WTC11 (cell line): Measurements from ENCODE around the gene CLDN6. TPM values are rescaled to one million over a fixed set of nuclear protein-coding genes. Genes with fewer than 3 reads are reported as not detected.
A peak's percentile ranks its signal among the peaks of the same experiment; 100 is the strongest.

Source experiments
- CBFB ChIP-seq: sonication (generic); formaldehyde crosslinking; IDR thresholded peaks from 2 replicates; pipeline ENCODE4 v1.8.1; 2022; ENCODE audit warnings: mild to moderate bottlenecking, low read depth, missing genetic modification reagents
- FOXK1 ChIP-seq: sonication (generic); formaldehyde crosslinking; IDR thresholded peaks from 2 replicates; pipeline ENCODE4 v1.8.0; 2022; ENCODE audit warnings: mild to moderate bottlenecking, moderate library complexity, missing genetic modification reagents
- GABPB1 ChIP-seq: sonication (generic); formaldehyde crosslinking; IDR thresholded peaks from 2 replicates; pipeline ENCODE4 v1.8.1; 2023; ENCODE audit warnings: mild to moderate bottlenecking, missing genetic modification reagents
- GRHL2 ChIP-seq: fragments of 250-450 bp; sonication (Bioruptor Pico); IDR thresholded peaks from 2 replicates; pipeline ENCODE4 v1.8.0; 2022; ENCODE audit warnings: mild to moderate bottlenecking, moderate library complexity; ENCODE audit not compliant: insufficient replicate concordance, severe bottlenecking
- GTF2I ChIP-seq: fragments of 250-450 bp; sonication (Bioruptor Pico); conservative IDR thresholded peaks from 2 replicates; pipeline ENCODE4 v1.4.0; 2021; ENCODE audit warnings: mild to moderate bottlenecking
- IRF2 ChIP-seq: sonication (generic); formaldehyde crosslinking; IDR thresholded peaks from 2 replicates; pipeline ENCODE4 v1.8.0; 2022; ENCODE audit warnings: low read depth, missing genetic modification reagents, borderline replicate concordance
- JUN ChIP-seq: sonication (generic); formaldehyde crosslinking; IDR thresholded peaks from 2 replicates; pipeline ENCODE4 v1.8.0; 2023; ENCODE audit warnings: mild to moderate bottlenecking, missing genetic modification reagents
- NR1H2 ChIP-seq: sonication (generic); formaldehyde crosslinking; IDR thresholded peaks from 2 replicates; pipeline ENCODE4 v1.9.0; 2021; ENCODE audit warnings: mild to moderate bottlenecking, moderate library complexity, missing genetic modification reagents
- PRRX2 ChIP-seq: fragments of 250-450 bp; sonication (Bioruptor Pico); IDR thresholded peaks from 2 replicates; pipeline ENCODE4 v1.8.0; 2021; ENCODE audit warnings: mild to moderate bottlenecking
- RELA ChIP-seq: sonication (generic); formaldehyde crosslinking; IDR thresholded peaks from 2 replicates; pipeline ENCODE4 v1.8.1; 2022; ENCODE audit warnings: missing genetic modification reagents, mild to moderate bottlenecking, borderline replicate concordance
- SMAD3 ChIP-seq: sonication (generic); formaldehyde crosslinking; IDR thresholded peaks from 2 replicates; pipeline ENCODE4 v1.8.0; 2022; ENCODE audit warnings: missing genetic modification reagents, mild to moderate bottlenecking, borderline replicate concordance
- SMAD4 ChIP-seq: sonication (generic); formaldehyde crosslinking; IDR thresholded peaks from 2 replicates; pipeline ENCODE4 v1.8.0; 2022; ENCODE audit warnings: mild to moderate bottlenecking, missing genetic modification reagents
- SP1 ChIP-seq: sonication (generic); formaldehyde crosslinking; conservative IDR thresholded peaks from 2 replicates; pipeline ENCODE4 v1.8.1; 2022; ENCODE audit warnings: missing genetic modification reagents
- TEAD1 ChIP-seq: sonication (generic); formaldehyde crosslinking; IDR thresholded peaks from 2 replicates; pipeline ENCODE4 v1.8.0; 2022; ENCODE audit warnings: mild to moderate bottlenecking, missing genetic modification reagents
- TP53 ChIP-seq: sonication (generic); formaldehyde crosslinking; IDR thresholded peaks from 2 replicates; pipeline ENCODE4 v1.8.1; 2023; ENCODE audit warnings: mild to moderate bottlenecking, missing genetic modification reagents
- ZNF138 ChIP-seq: sonication (generic); formaldehyde crosslinking; conservative IDR thresholded peaks from 2 replicates; pipeline ENCODE4 v1.8.1; 2022; ENCODE audit warnings: mild to moderate bottlenecking, moderate library complexity, missing genetic modification reagents
- ZNF219 ChIP-seq: sonication (generic); formaldehyde crosslinking; IDR thresholded peaks from 2 replicates; pipeline ENCODE4 v1.8.0; 2023; ENCODE audit warnings: missing genetic modification reagents, mild to moderate bottlenecking, borderline replicate concordance
- total RNA-seq: library from RNA; stranded (reverse); gene quantifications from 3 replicates; pipeline ENCODE4 v1.2.3, GENCODE V29; 2021
- TF ChIP-seq, protein P1 (sequence below): sonication (generic); formaldehyde crosslinking; IDR thresholded peaks from 2 replicates; pipeline ENCODE4 v1.8.1; 2022; ENCODE audit warnings: mild to moderate bottlenecking, missing genetic modification reagents, moderate library complexity, borderline replicate concordance
- TF ChIP-seq, protein P2 (sequence below): sonication (generic); formaldehyde crosslinking; IDR thresholded peaks from 2 replicates; pipeline ENCODE4 v1.8.1; 2023; ENCODE audit warnings: mild to moderate bottlenecking, missing genetic modification reagents
- TF ChIP-seq, protein P3 (sequence below): fragments of 250-450 bp; sonication (Bioruptor Pico); IDR thresholded peaks from 2 replicates; pipeline ENCODE4 v1.9.0; 2021; ENCODE audit warnings: mild to moderate bottlenecking
- TF ChIP-seq, protein P4 (sequence below): fragments of 250-450 bp; sonication (Bioruptor Pico); IDR thresholded peaks from 2 replicates; pipeline ENCODE4 v1.9.0; 2021; ENCODE audit warnings: moderate library complexity, mild to moderate bottlenecking, inconsistent platforms, borderline replicate concordance
- TF ChIP-seq, protein P5 (sequence below): sonication (generic); formaldehyde crosslinking; IDR thresholded peaks from 2 replicates; pipeline ENCODE4 v1.8.1; 2023; ENCODE audit warnings: mild to moderate bottlenecking, moderate library complexity, missing genetic modification reagents
- TF ChIP-seq, protein P6 (sequence below): sonication (generic); formaldehyde crosslinking; IDR thresholded peaks from 2 replicates; pipeline ENCODE4 v1.8.1; 2022; ENCODE audit warnings: low read depth, missing genetic modification reagents, borderline replicate concordance
- TF ChIP-seq, protein P7 (sequence below): sonication (generic); formaldehyde crosslinking; IDR thresholded peaks from 2 replicates; pipeline ENCODE4 v1.8.1; 2023; ENCODE audit warnings: mild to moderate bottlenecking, missing genetic modification reagents, borderline replicate concordance

CLDN6 gene
- total RNA-seq, 1 experiment from 2014 or later, result 746 TPM

DNA sequence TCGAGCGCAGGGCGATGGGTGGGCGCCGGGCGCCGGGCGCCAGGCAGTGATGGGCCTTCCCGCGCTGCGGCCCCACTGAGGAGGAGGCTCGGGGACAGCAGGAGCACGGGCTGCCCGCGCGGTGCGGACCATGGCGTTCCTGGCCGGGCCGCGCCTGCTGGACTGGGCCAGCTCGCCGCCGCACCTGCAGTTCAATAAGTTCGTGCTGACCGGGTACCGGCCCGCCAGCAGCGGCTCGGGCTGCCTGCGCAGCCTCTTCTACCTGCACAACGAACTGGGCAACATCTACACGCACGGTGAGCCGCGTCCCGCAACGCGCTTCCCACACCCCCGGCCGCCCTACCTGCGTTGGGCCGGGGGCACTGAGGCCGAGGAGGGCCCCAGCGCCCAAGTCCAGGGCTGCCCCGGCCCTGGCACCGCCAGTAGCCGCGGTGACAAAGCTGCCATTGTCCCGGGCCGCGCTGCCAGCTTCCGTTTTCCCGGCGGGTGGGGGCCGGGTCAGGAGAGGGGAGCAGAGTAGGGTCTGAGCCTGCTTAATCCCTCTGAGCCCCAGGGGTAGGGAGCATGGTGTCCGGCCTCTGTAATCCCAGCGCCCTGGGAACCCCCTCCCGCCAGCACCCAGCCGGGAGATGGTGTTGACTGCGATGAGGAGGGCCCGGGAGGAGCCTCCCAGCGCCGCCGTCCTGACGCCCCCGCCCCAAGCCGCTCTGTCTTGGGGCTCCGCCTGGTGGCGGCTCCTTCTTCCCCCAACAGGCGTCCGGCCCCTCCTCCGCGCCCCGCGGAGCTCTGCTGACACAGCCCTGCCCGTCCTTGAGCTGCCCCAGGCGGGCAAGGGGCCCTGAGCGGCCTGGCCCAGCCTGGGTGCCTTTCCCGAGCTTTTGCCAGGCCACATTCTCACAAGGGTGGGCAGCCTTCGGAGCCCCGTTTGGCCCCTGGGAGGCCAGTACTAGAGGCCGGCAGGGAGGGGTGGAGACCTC, 48.1 kb downstream of the CLDN6 start (continued):
- TF ChIP-seq, protein P1, sequence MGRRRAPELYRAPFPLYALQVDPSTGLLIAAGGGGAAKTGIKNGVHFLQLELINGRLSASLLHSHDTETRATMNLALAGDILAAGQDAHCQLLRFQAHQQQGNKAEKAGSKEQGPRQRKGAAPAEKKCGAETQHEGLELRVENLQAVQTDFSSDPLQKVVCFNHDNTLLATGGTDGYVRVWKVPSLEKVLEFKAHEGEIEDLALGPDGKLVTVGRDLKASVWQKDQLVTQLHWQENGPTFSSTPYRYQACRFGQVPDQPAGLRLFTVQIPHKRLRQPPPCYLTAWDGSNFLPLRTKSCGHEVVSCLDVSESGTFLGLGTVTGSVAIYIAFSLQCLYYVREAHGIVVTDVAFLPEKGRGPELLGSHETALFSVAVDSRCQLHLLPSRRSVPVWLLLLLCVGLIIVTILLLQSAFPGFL (CRISPR knock-in tag), result no peak
- TF ChIP-seq, protein P2, sequence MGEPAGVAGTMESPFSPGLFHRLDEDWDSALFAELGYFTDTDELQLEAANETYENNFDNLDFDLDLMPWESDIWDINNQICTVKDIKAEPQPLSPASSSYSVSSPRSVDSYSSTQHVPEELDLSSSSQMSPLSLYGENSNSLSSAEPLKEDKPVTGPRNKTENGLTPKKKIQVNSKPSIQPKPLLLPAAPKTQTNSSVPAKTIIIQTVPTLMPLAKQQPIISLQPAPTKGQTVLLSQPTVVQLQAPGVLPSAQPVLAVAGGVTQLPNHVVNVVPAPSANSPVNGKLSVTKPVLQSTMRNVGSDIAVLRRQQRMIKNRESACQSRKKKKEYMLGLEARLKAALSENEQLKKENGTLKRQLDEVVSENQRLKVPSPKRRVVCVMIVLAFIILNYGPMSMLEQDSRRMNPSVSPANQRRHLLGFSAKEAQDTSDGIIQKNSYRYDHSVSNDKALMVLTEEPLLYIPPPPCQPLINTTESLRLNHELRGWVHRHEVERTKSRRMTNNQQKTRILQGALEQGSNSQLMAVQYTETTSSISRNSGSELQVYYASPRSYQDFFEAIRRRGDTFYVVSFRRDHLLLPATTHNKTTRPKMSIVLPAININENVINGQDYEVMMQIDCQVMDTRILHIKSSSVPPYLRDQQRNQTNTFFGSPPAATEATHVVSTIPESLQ (CRISPR knock-in tag), result no peak
- TF ChIP-seq TP53 (CRISPR knock-in tag), result 0 out of 2 replicates have a peak, but pooled peaks have one; percentile 34
- TF ChIP-seq, protein P3, sequence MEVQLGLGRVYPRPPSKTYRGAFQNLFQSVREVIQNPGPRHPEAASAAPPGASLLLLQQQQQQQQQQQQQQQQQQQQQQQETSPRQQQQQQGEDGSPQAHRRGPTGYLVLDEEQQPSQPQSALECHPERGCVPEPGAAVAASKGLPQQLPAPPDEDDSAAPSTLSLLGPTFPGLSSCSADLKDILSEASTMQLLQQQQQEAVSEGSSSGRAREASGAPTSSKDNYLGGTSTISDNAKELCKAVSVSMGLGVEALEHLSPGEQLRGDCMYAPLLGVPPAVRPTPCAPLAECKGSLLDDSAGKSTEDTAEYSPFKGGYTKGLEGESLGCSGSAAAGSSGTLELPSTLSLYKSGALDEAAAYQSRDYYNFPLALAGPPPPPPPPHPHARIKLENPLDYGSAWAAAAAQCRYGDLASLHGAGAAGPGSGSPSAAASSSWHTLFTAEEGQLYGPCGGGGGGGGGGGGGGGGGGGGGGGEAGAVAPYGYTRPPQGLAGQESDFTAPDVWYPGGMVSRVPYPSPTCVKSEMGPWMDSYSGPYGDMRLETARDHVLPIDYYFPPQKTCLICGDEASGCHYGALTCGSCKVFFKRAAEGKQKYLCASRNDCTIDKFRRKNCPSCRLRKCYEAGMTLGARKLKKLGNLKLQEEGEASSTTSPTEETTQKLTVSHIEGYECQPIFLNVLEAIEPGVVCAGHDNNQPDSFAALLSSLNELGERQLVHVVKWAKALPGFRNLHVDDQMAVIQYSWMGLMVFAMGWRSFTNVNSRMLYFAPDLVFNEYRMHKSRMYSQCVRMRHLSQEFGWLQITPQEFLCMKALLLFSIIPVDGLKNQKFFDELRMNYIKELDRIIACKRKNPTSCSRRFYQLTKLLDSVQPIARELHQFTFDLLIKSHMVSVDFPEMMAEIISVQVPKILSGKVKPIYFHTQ (CRISPR knock-in tag), result no peak
- no peak for TF ChIP-seq ZNF138 (CRISPR knock-in tag)
- TF ChIP-seq, protein P4, sequence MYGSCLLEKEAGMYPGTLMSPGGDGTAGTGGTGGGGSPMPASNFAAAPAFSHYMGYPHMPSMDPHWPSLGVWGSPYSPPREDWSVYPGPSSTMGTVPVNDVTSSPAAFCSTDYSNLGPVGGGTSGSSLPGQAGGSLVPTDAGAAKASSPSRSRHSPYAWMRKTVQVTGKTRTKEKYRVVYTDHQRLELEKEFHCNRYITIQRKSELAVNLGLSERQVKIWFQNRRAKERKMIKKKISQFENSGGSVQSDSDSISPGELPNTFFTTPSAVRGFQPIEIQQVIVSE (CRISPR knock-in tag), result no peak
- no peak for TF ChIP-seq PRRX2 (CRISPR knock-in tag)
- no peak for TF ChIP-seq IRF2
- peak; percentile 60; the same call in 1 of the 2 replicates for TF ChIP-seq SP1 (CRISPR knock-in tag)
- TF ChIP-seq, protein P5, sequence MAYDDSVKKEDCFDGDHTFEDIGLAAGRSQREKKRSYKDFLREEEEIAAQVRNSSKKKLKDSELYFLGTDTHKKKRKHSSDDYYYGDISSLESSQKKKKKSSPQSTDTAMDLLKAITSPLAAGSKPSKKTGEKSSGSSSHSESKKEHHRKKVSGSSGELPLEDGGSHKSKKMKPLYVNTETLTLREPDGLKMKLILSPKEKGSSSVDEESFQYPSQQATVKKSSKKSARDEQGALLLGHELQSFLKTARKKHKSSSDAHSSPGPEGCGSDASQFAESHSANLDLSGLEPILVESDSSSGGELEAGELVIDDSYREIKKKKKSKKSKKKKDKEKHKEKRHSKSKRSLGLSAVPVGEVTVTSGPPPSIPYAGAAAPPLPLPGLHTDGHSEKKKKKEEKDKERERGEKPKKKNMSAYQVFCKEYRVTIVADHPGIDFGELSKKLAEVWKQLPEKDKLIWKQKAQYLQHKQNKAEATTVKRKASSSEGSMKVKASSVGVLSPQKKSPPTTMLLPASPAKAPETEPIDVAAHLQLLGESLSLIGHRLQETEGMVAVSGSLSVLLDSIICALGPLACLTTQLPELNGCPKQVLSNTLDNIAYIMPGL (CRISPR knock-in tag), result no peak; the same call in none of the 2 replicates
- no peak for TF ChIP-seq CBFB (CRISPR knock-in tag)
- no peak for TF ChIP-seq SMAD4 (CRISPR knock-in tag)
- no peak for TF ChIP-seq GTF2I (CRISPR knock-in tag)
- TF ChIP-seq, protein P6, sequence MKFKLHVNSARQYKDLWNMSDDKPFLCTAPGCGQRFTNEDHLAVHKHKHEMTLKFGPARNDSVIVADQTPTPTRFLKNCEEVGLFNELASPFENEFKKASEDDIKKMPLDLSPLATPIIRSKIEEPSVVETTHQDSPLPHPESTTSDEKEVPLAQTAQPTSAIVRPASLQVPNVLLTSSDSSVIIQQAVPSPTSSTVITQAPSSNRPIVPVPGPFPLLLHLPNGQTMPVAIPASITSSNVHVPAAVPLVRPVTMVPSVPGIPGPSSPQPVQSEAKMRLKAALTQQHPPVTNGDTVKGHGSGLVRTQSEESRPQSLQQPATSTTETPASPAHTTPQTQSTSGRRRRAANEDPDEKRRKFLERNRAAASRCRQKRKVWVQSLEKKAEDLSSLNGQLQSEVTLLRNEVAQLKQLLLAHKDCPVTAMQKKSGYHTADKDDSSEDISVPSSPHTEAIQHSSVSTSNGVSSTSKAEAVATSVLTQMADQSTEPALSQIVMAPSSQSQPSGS, result no peak
- 0 out of 2 replicates have a peak, but pooled peaks have one; percentile 33 for TF ChIP-seq TEAD1 (CRISPR knock-in tag)
- no peak for TF ChIP-seq NR1H2 (CRISPR knock-in tag)
- no peak; the same call in 1 of the 2 replicates for TF ChIP-seq GABPB1
- TF ChIP-seq, protein P7, sequence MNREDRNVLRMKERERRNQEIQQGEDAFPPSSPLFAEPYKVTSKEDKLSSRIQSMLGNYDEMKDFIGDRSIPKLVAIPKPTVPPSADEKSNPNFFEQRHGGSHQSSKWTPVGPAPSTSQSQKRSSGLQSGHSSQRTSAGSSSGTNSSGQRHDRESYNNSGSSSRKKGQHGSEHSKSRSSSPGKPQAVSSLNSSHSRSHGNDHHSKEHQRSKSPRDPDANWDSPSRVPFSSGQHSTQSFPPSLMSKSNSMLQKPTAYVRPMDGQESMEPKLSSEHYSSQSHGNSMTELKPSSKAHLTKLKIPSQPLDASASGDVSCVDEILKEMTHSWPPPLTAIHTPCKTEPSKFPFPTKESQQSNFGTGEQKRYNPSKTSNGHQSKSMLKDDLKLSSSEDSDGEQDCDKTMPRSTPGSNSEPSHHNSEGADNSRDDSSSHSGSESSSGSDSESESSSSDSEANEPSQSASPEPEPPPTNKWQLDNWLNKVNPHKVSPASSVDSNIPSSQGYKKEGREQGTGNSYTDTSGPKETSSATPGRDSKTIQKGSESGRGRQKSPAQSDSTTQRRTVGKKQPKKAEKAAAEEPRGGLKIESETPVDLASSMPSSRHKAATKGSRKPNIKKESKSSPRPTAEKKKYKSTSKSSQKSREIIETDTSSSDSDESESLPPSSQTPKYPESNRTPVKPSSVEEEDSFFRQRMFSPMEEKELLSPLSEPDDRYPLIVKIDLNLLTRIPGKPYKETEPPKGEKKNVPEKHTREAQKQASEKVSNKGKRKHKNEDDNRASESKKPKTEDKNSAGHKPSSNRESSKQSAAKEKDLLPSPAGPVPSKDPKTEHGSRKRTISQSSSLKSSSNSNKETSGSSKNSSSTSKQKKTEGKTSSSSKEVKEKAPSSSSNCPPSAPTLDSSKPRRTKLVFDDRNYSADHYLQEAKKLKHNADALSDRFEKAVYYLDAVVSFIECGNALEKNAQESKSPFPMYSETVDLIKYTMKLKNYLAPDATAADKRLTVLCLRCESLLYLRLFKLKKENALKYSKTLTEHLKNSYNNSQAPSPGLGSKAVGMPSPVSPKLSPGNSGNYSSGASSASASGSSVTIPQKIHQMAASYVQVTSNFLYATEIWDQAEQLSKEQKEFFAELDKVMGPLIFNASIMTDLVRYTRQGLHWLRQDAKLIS (CRISPR knock-in tag), result no peak
- TF ChIP-seq GRHL2, result no peak
- no peak for TF ChIP-seq RELA (CRISPR knock-in tag)
- peak; percentile 15; the same call in 1 of the 2 replicates for TF ChIP-seq JUN (CRISPR knock-in tag)
- TF ChIP-seq ZNF219 (CRISPR knock-in tag), result no peak
- peak; percentile 21; the same call in 1 of the 2 replicates for TF ChIP-seq FOXK1 (CRISPR knock-in tag)
- peak; percentile 29; the same call in 1 of the 2 replicates for TF ChIP-seq SMAD3
